GM21529 (cell line): ENCODE measurements around the gene PIGZ.

Source experiments
- ATAC-seq: cut with Tn5 transposase; IDR thresholded peaks from one replicate; pipeline ENCODE4 v1.9.1; 2021; ENCODE audit not compliant: unreplicated experiment

PIGZ gene

GRCh38 chr3:196916995-196917394 lies 51.6 kb downstream of the PIGZ start:
- no peak for ATAC-seq

GRCh38 chr3:196916221-196916620 lies 52.4 kb downstream of the PIGZ start:
- ATAC-seq = no peak

GRCh38 chr3:196915375-196915774 lies 53.3 kb downstream of the PIGZ start:
- ATAC-seq = no peak

GRCh38 chr3:196914866-196915265 lies 53.8 kb downstream of the PIGZ start:
- ATAC-seq = no peak

- ATAC-seq = no peak
These were observed 64.9 kb downstream of the PIGZ start for GRCh38 chr3:196903740-196904139.

- no peak for ATAC-seq
These were observed 66.3 kb downstream of the PIGZ start for GRCh38 chr3:196902296-196902695.

GRCh38 chr3:196901768-196902167 lies 66.9 kb downstream of the PIGZ start:
- ATAC-seq = no peak
